ENCODE data around the gene FOCAD. TPM values are rescaled to one million over a fixed set of nuclear protein-coding genes. Genes with fewer than 3 reads are reported as not detected.

Gene FOCAD
- total RNA-seq, 1 experiment from 2014 or later: 43.3 TPM

DNA sequence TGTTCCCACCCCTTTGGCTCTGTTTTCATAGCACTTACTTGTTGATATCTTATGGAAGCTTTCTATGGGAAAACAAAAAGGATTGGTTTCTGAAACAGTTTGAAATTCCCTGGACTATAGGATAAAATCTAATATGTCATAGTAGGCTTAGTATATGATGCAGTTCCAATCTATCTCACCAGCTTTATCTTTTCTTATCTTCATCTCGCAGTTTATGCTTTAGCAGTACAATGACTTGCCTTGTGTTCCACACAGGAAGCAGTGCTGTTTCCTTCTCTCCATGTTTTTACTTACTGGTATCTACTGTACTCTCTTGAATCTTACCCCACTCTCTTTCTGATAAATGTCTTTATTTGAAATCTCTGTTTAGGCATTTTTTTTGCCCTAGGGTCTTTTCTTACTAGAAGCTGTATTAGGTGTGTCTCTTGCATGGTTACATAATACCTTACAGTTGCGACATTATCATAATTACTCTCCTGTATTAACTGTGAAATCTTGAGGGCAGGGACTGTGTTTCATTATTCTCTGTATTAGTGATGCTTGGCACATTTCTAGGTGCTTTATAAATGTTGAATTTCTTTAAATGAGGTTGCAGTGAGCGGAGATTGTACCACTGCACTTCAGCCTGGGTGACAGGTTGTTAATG is 76.3 kb downstream of the FOCAD start:
- Histone ChIP-seq H3K79me1 (ENCODE audit: insufficient read depth, low read depth, low read length, poor library complexity, severe bottlenecking) (no peaks in the 10 kb centered on the region), H3K4me2 (ENCODE audit: insufficient read depth, insufficient read length, low read length) (no peak overlapping the region), H2BK5ac (ENCODE audit: insufficient read length, low read length) (no peak overlapping the region), H3K4ac (ENCODE audit: low read depth, low read length) (no peak overlapping the region), H2AFZ (ENCODE audit: low read length) (no peak overlapping the region), H3K56ac (ENCODE audit: insufficient read length, low read depth, low read length) (no peak overlapping the region), H3K79me2 (ENCODE audit: insufficient read depth, low read length) (no peaks in the 10 kb centered on the region; the same call in 1 of the 2 replicates), H3T11ph (ENCODE audit: low read length) (no peak overlapping the region), H3K27ac (ENCODE audit: insufficient read length, low read depth, low read length) (no peak overlapping the region), H4K91ac (ENCODE audit: insufficient read length, low read depth, low read length) (no peak overlapping the region), H3K14ac (ENCODE audit: insufficient read depth, low read length) (no peak overlapping the region), H4K5ac (ENCODE audit: insufficient read length, low read depth, low read length) (no peak overlapping the region), H4K8ac (replicated peaks; ENCODE audit: insufficient read length, low read depth, low read length) (no peak overlapping the region), H2BK15ac (ENCODE audit: low read depth, low read length) (no peak overlapping the region), H3K9ac (ENCODE audit: extremely low read depth, insufficient read length, low read length) (no peak overlapping the region), H3K4me1 (ENCODE audit: insufficient read depth, low read length) (no peaks in the 10 kb centered on the region), H2BK120ac (ENCODE audit: low read depth, low read length, poor library complexity, severe bottlenecking) (no peak overlapping the region), H2BK12ac (ENCODE audit: insufficient read length, low read depth, low read length) (no peak overlapping the region), H3K27me3 (ENCODE audit: insufficient read depth, low read length) (no peaks in the 10 kb centered on the region), H2BK20ac (ENCODE audit: low read depth, low read length, poor library complexity, severe bottlenecking) (no peak overlapping the region), H2AK5ac (ENCODE audit: insufficient read length, low read length) (no peak overlapping the region), H4K20me1 (ENCODE audit: control insufficient read depth, insufficient read depth, insufficient read length) (no peaks in the 10 kb centered on the region), H3K9me3 (ENCODE audit: control insufficient read depth, low read depth, low read length) (no peaks in the 10 kb centered on the region), H3K23me2 (ENCODE audit: insufficient read length, low read depth, low read length, poor library complexity, severe bottlenecking) (no peaks in the 10 kb centered on the region), H3K23ac (ENCODE audit: insufficient read length, low read depth, low read length) (no peak overlapping the region), H3K18ac (ENCODE audit: insufficient read length, low read depth, low read length) (no peak overlapping the region)
- Mint-ChIP-seq H3K27ac (no peak overlapping the region), H3K36me3 (ENCODE audit: insufficient read depth in 1 of 3, low read depth in 3 of 3) (peaks cover 18 to 33% (median 21%) of the 10 kb centered on the region in 3 experiments), H3K27me3 (ENCODE audit: low read depth) (no peaks in the 10 kb centered on the region), H3K9me3 (peaks cover 0 to 2% of the 10 kb centered on the region in 2 experiments; a peak in 1 of 5 replicates), H3K4me3 (no peak overlapping the region), H3K4me1 (peaks cover 4 to 10% of the 10 kb centered on the region in 2 experiments; a peak in 2 of 4 replicates)
- WGBS (ENCODE audit: extremely low coverage, insufficient read length, low lambda C conversion rate): no CpG with 5 or more reads among the region's 3 CpGs
- TF ChIP-seq, protein P1, sequence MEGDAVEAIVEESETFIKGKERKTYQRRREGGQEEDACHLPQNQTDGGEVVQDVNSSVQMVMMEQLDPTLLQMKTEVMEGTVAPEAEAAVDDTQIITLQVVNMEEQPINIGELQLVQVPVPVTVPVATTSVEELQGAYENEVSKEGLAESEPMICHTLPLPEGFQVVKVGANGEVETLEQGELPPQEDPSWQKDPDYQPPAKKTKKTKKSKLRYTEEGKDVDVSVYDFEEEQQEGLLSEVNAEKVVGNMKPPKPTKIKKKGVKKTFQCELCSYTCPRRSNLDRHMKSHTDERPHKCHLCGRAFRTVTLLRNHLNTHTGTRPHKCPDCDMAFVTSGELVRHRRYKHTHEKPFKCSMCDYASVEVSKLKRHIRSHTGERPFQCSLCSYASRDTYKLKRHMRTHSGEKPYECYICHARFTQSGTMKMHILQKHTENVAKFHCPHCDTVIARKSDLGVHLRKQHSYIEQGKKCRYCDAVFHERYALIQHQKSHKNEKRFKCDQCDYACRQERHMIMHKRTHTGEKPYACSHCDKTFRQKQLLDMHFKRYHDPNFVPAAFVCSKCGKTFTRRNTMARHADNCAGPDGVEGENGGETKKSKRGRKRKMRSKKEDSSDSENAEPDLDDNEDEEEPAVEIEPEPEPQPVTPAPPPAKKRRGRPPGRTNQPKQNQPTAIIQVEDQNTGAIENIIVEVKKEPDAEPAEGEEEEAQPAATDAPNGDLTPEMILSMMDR (conservative IDR thresholded peaks at IDR 0.05): no peak
- no peak for DNase-seq
